HepG2 (cell line): ENCODE data around the gene ZDHHC14. TPM values are rescaled to one million over a fixed set of nuclear protein-coding genes. Genes with fewer than 3 reads are reported as not detected.

Source experiments
- HIVEP1 ChIP-seq: sonication (generic); formaldehyde crosslinking; IDR thresholded peaks from 2 replicates; pipeline ENCODE4 v1.4.0; 2020; ENCODE audit warnings: mild to moderate bottlenecking, missing genetic modification reagents
- HNF4A ChIP-seq: sonication (generic); formaldehyde crosslinking; IDR thresholded peaks from 2 replicates; pipeline ENCODE4 v1.4.0; 2020; ENCODE audit warnings: missing genetic modification reagents
- NR2C2 ChIP-seq: sonication (generic); formaldehyde crosslinking; IDR thresholded peaks from 2 replicates; pipeline ENCODE4 v1.4.0; 2020; ENCODE audit warnings: missing genetic modification reagents, mild to moderate bottlenecking, moderate library complexity, borderline replicate concordance
- RARG ChIP-seq: sonication (generic); formaldehyde crosslinking; IDR thresholded peaks from 2 replicates; pipeline ENCODE4 v1.4.0; 2020; ENCODE audit warnings: low read depth, mild to moderate bottlenecking, missing genetic modification reagents
- SOX13 ChIP-seq, 3 experiments: fragments of 450-650 bp in 1 of 3; sonication (generic) in 1 of 3; formaldehyde crosslinking in 1 of 3; IDR thresholded peaks in 2 of 3; conservative IDR thresholded peaks in 1 of 3; 2 replicates each; pipeline versions ENCODE4 v1.5.0 to v1.6.1; 2016 to 2020; ENCODE audit warnings: antibody characterized with exemption in 1 of 3, mild to moderate bottlenecking in 1 of 3, missing compliant biosample characterization in 1 of 3, missing genetic modification reagents in 1 of 3, moderate library complexity in 1 of 3
- ZNF430 ChIP-seq: sonication (generic); formaldehyde crosslinking; IDR thresholded peaks from 2 replicates; pipeline ENCODE4 v1.9.0; 2021; ENCODE audit warnings: mild to moderate bottlenecking, missing genetic modification reagents
- polyA plus RNA-seq, 8 experiments: library from polyadenylated mRNA; depleted of rRNA in 3 of 8; stranded (reverse) in 7 of 8; unstranded in 1 of 8; fragments of >200 nt; fragmentation: Illumina TruSeq in 4 of 8; extraction: Trizol in 4 of 8; gene quantifications; 2 replicates each; pipeline versions ENCODE4 v1.2.1 to v1.2.3, GENCODE V29; 2011 to 2016; ENCODE audit warnings: low read depth in 4 of 8, missing spikeins in 1 of 8, mixed read lengths in 1 of 8; ENCODE audit not compliant: insufficient read depth in 1 of 8
- total RNA-seq, 5 experiments: library from RNA; depleted of rRNA; stranded (reverse); fragments of >200 nt; fragmentation: Illumina TruSeq; extraction: Trizol; gene quantifications; 2 replicates each; pipeline ENCODE4 v1.2.3, GENCODE V29; 2016; ENCODE audit warnings: low read depth in 1 of 5
- TF ChIP-seq, protein P1 (sequence below): sonication (generic); formaldehyde crosslinking; IDR thresholded peaks from 2 replicates; pipeline ENCODE4 v1.4.0; 2020; ENCODE audit warnings: low read depth, missing genetic modification reagents
- TF ChIP-seq, protein P2 (sequence below): sonication (generic); formaldehyde crosslinking; IDR thresholded peaks from 2 replicates; pipeline ENCODE4 v1.4.0; 2020; ENCODE audit warnings: missing genetic modification reagents, borderline replicate concordance
- TF ChIP-seq, protein P3 (sequence below): IDR thresholded peaks from 2 replicates; pipeline ENCODE4 v1.6.1; 2016; ENCODE audit warnings: mild to moderate bottlenecking, missing biosample characterization, missing genetic modification reagents
- TF ChIP-seq, protein P4 (sequence below): sonication (generic); formaldehyde crosslinking; IDR thresholded peaks from 2 replicates; pipeline ENCODE4 v1.4.0; 2020; ENCODE audit warnings: missing genetic modification reagents
- TF ChIP-seq, protein P5 (sequence below): sonication (generic); formaldehyde crosslinking; IDR thresholded peaks from 2 replicates; pipeline ENCODE4 v1.4.0; 2020; ENCODE audit warnings: mild to moderate bottlenecking, missing genetic modification reagents

The ZDHHC14 gene
- total and polyA plus RNA-seq, 2 of the 13 experiments (the other 11 are each of a cell fraction or from before 2014, with no cell fraction given): 3.7 to 9.5 TPM

DNA sequence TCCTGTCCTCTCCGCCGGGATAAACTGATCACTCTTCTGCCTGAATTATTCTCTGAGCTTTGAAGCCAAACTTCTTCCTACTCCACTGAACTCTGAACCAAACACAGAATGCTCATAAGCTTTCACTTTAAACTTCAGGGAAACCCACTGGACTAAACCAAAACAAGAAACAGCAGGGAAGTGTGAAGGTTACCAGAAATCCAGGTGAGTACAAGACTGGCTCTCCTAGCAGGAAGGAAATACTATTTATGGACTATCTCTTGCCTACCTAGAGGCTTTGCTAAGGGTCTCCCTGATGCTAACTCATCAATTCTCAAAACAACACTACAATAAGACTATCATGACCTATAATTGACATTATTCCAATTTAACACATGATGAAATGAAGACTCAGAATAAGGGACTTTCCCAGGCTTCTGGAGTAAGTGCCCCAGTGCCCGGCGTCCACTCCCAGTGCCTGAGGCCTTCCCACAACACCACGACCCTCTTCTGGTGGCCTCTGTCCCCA lies 145.0 kb downstream of the ZDHHC14 start (continued):
- TF ChIP-seq, protein P1, sequence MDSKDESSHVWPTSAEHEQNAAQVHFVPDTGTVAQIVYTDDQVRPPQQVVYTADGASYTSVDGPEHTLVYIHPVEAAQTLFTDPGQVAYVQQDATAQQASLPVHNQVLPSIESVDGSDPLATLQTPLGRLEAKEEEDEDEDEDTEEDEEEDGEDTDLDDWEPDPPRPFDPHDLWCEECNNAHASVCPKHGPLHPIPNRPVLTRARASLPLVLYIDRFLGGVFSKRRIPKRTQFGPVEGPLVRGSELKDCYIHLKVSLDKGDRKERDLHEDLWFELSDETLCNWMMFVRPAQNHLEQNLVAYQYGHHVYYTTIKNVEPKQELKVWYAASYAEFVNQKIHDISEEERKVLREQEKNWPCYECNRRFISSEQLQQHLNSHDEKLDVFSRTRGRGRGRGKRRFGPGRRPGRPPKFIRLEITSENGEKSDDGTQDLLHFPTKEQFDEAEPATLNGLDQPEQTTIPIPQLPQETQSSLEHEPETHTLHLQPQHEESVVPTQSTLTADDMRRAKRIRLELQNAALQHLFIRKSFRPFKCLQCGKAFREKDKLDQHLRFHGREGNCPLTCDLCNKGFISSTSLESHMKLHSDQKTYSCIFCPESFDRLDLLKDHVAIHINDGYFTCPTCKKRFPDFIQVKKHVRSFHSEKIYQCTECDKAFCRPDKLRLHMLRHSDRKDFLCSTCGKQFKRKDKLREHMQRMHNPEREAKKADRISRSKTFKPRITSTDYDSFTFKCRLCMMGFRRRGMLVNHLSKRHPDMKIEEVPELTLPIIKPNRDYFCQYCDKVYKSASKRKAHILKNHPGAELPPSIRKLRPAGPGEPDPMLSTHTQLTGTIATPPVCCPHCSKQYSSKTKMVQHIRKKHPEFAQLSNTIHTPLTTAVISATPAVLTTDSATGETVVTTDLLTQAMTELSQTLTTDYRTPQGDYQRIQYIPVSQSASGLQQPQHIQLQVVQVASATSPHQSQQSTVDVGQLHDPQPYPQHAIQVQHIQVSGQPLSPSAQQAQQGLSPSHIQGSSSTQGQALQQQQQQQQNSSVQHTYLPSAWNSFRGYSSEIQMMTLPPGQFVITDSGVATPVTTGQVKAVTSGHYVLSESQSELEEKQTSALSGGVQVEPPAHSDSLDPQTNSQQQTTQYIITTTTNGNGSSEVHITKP (CRISPR knock-in tag): peak; percentile 96
- TF ChIP-seq, protein P2, sequence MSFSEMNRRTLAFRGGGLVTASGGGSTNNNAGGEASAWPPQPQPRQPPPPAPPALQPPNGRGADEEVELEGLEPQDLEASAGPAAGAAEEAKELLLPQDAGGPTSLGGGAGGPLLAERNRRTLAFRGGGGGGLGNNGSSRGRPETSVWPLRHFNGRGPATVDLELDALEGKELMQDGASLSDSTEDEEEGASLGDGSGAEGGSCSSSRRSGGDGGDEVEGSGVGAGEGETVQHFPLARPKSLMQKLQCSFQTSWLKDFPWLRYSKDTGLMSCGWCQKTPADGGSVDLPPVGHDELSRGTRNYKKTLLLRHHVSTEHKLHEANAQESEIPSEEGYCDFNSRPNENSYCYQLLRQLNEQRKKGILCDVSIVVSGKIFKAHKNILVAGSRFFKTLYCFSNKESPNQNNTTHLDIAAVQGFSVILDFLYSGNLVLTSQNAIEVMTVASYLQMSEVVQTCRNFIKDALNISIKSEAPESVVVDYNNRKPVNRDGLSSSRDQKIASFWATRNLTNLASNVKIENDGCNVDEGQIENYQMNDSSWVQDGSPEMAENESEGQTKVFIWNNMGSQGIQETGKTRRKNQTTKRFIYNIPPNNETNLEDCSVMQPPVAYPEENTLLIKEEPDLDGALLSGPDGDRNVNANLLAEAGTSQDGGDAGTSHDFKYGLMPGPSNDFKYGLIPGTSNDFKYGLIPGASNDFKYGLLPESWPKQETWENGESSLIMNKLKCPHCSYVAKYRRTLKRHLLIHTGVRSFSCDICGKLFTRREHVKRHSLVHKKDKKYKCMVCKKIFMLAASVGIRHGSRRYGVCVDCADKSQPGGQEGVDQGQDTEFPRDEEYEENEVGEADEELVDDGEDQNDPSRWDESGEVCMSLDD (CRISPR knock-in tag): 0 out of 2 replicates have a peak, but pooled peaks have one; percentile 23
- 0 out of 2 replicates have a peak, but pooled peaks have one; percentile 52 for TF ChIP-seq ZNF430 (CRISPR knock-in tag)
- TF ChIP-seq HNF4A (CRISPR knock-in tag): peak; percentile 53
- no peak for TF ChIP-seq HIVEP1 (CRISPR knock-in tag)
- TF ChIP-seq, protein P3, sequence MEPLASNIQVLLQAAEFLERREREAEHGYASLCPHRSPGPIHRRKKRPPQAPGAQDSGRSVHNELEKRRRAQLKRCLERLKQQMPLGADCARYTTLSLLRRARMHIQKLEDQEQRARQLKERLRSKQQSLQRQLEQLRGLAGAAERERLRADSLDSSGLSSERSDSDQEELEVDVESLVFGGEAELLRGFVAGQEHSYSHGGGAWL (CRISPR knock-in tag): no peak
- no peak for TF ChIP-seq SOX13 (IDR thresholded peaks at IDR 0.05)
- TF ChIP-seq SOX13 (CRISPR knock-in tag; conservative IDR thresholded peaks at IDR 0.05 in 1 of 2, IDR thresholded peaks at IDR 0.05 in 1 of 2): no peak
- TF ChIP-seq, protein P4, sequence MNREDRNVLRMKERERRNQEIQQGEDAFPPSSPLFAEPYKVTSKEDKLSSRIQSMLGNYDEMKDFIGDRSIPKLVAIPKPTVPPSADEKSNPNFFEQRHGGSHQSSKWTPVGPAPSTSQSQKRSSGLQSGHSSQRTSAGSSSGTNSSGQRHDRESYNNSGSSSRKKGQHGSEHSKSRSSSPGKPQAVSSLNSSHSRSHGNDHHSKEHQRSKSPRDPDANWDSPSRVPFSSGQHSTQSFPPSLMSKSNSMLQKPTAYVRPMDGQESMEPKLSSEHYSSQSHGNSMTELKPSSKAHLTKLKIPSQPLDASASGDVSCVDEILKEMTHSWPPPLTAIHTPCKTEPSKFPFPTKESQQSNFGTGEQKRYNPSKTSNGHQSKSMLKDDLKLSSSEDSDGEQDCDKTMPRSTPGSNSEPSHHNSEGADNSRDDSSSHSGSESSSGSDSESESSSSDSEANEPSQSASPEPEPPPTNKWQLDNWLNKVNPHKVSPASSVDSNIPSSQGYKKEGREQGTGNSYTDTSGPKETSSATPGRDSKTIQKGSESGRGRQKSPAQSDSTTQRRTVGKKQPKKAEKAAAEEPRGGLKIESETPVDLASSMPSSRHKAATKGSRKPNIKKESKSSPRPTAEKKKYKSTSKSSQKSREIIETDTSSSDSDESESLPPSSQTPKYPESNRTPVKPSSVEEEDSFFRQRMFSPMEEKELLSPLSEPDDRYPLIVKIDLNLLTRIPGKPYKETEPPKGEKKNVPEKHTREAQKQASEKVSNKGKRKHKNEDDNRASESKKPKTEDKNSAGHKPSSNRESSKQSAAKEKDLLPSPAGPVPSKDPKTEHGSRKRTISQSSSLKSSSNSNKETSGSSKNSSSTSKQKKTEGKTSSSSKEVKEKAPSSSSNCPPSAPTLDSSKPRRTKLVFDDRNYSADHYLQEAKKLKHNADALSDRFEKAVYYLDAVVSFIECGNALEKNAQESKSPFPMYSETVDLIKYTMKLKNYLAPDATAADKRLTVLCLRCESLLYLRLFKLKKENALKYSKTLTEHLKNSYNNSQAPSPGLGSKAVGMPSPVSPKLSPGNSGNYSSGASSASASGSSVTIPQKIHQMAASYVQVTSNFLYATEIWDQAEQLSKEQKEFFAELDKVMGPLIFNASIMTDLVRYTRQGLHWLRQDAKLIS: no peak
- TF ChIP-seq NR2C2 (CRISPR knock-in tag): no peak
- no peak for TF ChIP-seq RARG (CRISPR knock-in tag)
- TF ChIP-seq, protein P5, sequence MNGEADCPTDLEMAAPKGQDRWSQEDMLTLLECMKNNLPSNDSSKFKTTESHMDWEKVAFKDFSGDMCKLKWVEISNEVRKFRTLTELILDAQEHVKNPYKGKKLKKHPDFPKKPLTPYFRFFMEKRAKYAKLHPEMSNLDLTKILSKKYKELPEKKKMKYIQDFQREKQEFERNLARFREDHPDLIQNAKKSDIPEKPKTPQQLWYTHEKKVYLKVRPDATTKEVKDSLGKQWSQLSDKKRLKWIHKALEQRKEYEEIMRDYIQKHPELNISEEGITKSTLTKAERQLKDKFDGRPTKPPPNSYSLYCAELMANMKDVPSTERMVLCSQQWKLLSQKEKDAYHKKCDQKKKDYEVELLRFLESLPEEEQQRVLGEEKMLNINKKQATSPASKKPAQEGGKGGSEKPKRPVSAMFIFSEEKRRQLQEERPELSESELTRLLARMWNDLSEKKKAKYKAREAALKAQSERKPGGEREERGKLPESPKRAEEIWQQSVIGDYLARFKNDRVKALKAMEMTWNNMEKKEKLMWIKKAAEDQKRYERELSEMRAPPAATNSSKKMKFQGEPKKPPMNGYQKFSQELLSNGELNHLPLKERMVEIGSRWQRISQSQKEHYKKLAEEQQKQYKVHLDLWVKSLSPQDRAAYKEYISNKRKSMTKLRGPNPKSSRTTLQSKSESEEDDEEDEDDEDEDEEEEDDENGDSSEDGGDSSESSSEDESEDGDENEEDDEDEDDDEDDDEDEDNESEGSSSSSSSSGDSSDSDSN (CRISPR knock-in tag): no peak
